NCI-H2029 treated with DMSO at 0.1 percent for 48 hours (cell line): Measurements from ENCODE around the gene IL6R.
"Not testable (repeated sequence)": the region's sequence is repeated elsewhere in the genome, so short reads cannot be mapped to it uniquely, and the experiment has no call there.

ENCODE experiments used
- DNase-seq: peaks from one replicate; lab custom pipeline; 2025; lab: John Stamatoyannopoulos, UW

IL6R gene

DNA sequence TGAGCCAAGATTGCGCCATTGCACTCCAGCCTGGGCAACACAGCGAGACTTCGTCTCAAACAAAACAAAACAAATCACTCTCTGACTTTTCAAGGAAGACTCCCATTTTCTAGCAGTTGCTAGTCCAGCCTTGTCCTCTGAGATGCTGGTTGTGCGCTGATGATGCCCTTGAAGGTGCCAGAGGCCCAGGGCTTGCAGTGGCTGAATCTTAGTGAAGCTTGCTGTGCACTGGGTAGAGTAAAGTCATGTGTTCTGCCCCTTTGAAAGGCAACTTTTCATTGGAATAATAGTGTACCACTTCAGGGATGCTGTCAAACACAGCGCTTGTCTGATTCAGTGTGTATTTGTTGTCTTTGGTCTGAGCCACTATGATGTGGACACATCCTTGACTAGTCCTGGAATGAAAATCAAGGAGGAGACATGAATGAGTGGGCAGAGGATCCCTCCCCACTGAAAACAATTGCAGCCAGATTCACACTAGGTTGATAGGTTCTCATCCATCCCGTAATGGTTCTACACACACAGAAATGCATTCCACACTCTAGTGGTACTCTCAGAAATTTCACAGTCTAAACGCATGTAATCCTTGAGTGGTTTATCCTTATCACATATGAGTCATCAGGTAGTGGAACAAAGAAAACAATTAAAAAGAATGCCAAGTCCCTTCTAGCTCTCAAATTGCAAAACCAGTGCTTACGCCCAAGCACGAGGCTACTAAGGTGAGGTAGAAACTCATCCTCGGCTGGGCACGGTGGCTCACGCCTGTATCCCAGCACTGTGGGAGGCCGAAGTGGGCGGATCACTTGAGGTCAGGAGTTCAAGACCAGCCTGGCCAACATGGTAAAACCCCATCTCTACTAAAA is 79.0 kb downstream of the IL6R start:
- peak; percentile 50 for DNase-seq

DNA sequence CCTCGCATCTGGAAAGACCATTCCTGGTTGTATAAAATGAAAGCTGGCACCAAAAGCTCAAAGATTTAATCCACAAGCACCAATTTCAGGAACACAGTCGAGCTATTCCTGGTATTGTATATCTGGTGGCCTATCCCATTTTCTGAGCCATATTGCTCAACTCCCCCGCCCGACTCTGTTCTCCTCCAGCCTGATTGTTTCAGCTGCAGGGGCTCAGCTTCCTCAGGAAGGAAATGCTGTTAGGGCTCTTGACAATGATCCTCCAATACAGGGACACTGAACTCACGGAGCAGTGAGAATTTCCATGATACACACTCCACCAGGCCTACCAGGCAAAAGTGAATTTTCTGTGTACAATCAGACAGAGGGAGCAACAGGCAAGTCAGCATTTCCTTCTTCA is 80.0 kb downstream of the IL6R start:
- no peak for DNase-seq

DNA sequence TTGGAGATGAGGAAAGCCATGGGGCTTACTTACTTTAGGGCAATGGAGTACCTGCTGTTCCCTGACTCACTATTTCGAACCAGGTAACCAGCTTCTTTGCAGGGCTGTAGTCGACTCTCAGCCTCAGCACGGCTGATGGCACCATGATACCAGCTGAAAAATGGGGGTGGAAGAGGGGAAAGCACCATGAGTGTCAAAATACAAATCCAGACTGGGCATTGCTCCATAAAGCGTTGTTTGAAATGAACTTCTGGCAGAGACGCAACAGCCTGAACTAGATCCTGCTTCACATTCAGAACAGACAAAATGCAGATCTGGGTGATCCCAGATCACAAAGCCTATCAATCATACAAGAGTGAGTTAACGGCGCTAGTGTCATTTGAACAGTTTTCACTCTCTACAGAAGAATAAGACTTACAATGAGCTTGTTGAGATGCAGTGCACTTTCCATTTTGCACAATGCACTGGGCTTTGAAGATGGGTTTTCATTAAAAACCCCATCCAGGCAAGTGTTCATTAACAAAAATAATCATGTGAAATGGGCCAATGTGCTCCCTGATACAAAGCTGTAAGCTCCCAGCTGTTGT is 80.9 kb downstream of the IL6R start:
- no peak for DNase-seq

DNA sequence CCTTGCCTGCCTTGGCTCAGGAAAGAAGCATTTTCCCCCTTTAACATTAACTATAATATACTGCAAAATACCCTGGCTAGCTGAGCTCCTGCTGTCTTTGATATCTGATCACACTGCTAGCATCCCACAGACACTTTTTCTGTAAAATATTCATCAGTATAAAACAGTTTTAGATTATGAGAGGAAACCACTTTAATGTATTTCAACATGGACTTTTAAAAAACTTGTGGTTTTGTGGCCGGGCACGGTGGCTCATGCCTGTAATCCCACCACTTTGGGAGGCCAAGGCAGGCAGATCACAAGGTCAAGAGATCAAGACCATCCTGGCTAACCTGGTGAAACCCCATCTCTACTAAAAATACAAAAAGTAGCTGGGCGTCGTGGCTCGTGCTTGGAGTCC is 81.6 kb downstream of the IL6R start:
- DNase-seq = not testable (repeated sequence)

DNA sequence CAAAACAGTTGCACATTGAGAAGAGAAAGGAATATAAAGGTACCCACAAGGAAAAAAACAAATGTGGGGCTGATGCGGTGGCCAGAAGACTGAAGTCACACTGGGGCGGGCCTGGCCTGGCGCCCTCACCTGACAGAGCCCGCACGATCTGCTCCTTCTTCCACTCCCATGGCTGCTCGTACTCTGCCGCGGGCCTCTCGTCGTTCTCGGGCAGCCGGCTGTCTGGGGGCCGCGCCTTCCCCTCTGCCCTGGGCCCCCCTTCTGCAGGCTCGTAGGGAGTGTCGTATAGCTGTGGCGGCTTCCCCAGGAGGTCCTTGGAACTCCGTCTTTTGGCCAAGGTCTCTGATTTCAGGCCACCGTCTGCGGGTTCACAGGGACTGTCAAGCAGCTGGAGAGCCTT is 83.8 kb downstream of the IL6R start:
- DNase-seq = no peak

DNA sequence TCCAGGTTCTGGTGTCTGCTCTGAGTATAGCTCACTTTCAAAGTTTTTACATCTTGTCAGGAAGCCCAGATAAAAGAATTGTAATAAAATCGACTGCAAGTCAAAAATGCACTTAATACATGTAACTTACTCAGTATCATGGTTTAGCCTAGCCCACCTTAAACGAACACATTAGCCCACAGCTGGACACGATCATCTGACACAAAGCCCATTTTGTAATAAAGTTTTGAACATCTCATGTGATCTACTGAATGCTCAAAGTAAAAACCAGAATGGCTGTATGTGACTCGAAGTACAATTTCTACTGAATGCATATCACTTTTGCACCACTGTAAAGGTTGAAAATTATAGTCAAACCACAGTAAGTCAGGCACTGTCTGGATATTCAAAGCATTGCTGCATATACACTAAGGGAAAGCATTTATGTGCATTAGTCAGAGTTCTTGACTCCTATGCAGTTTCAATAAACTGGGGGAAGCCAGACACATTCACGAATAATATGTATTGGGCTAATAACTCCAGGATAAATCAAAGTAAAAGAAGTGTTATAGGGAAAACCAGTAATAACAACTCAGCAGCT is 84.6 kb downstream of the IL6R start:
- no peak for DNase-seq

DNA sequence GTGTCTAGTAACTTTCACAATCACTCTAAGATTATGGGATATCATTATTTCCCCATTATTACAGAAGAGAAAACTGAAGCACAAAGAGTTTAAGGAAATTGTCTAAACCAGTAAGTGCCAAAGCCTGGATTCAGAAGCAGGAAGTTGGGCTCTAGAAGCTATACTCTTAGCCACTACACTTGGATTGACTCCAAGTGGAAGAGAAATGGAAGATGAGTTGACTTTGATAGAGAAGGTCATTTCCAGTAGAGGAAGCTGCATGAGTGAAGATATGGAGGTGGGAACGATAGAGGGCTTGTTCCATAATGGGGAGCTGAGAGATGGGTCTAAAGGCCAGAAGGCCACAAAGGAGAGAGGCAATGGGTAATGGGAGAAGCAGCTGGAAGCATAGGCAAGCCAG is 85.2 kb downstream of the IL6R start:
- no peak for DNase-seq

DNA sequence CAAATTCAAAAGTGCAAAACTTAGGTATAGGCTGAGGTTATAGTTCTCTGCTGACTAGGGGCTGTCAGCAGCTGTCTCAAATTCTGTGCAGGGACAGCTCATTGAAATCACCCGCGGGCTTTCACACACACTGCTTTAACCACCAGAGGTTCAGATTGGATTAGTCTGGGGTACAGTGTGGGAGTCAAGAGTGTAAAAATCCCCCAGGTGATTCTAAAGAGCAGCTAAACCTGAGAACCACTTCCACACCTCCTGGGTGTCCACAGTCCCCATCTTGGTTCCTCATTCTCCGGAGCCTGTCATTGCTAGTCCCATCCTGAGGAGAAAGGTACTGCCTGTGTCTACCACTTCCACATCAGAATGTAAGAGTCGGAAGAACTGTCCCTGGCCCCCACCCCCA is 87.0 kb downstream of the IL6R start:
- DNase-seq = no peak

DNA sequence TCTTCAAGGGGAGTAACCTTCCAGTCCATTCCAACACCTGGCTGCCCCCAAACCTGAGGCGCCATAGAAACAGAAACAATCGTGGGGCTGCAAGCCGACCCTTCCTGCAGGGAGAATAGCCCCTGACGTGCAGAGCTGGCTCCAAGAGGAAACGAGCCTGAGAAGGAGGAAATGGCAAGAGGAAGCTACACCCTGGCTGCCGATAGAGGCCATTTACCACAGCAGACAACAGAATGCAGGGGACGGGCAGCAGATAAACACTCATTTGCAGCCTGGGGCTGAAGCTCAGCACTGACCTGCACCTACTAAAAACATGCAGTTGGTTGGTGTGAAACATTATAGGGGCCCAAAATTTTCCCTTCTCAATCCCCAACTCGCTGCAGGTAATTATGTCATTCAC is 88.1 kb downstream of the IL6R start:
- no peak for DNase-seq

DNA sequence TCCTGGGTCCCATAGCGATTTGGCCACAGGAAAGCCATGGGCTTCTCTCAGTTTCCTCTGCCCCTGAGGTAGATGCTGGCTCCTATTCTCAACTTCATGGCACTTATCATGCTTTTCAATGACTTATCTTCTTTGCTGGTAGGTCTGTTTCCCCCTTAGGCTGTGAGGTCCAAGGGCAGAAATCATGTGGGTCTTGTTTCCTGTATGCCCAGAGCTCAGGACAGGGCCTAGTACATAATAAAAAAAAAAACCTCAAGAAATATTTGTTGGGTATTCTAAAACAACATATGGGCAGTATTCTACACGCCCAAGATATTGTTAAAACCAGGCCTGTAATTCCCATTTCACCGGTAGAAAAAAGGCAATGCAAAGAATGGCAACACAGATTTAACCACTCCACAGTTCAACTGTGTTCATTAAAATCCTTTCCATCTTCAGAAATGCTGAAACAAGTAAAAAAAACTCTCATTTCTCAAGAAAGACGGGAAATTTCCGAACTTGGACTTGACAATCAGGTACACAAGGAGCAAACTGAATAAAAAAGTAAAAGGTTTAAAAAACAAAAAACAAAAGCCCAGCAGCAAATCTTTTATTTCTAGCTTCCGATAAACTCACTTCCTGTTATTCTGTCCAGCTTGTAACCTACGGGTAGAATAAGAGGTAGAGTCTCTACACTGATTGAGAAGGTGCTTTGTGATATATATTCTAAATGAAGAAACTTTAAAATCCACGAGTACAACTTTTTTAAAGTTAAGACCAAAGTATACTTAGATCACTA is 90.5 kb downstream of the IL6R start:
- no peak for DNase-seq

DNA sequence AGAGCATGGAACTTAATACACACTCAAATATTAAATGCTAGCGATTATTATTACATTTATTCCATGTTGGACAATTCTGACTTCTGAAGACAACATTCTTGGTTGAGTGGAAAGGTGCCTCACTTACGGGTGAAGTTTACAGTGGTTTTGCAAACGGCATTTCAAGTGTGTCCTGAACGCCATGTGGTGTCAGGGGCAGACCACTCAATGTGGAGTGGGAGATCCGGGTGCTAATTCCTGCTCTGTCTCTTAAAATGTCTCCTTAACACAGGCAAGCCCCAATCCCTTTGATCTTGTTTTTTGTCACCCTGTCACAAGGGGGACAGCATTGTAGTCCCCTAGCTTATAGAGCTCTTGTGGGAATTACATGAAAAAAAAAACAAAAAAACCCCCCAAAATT is 91.2 kb downstream of the IL6R start:
- no peak for DNase-seq

DNA sequence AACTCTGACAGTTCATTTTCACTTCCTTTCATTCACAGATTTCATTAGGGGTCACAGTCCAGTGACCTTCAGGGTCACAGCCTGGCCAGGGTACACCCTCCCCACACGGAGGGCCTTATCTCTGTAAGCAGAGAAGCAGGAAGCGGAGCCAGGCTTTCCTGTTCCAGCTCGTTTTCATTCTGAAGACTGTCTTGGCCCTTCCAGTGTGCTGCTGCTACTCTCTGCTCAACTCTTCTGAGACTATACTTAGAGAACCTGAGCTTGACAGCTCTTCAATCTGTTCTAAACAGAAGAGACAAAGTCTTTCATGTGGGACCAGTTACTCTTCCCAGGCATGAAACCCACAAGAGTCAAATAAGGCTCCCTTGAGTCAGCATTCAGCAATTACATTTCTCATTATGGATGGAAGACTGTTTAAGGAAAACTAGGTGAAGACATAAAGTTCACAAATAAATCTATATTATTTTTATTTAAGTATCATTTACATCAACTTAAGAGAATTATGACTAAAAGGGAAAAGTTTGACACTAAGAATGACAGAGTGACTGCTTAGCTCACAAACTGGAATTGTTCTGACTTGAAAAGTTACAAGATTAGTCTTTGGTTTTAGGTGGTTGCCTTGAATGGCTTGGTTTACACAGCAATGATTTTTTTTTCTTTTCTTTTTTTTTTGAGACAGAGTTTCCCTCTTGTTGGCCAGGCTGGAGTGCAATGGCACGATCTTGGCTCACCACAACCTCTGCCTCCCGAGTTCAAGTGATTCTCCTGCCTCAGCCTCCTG is 92.1 kb downstream of the IL6R start:
- DNase-seq = no peak

DNA sequence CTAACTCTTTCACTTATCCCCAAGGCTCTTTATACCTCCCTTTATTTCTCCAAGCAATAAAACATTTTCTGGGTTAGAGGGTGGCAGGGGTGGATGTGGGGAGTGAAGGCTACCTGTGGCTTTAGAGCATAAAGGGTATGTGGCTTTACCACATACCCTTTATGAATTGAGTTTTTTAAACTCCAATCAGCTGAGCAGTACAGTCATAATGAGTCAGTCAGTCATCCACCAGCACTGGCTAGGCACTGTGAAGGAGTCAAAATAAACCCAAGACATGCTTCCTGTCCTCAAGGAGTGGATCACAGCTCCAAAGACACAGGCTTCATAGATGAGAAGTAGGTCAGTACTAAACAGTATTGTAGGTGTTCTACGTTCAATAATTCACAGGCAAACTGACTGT is 94.3 kb downstream of the IL6R start:
- DNase-seq = no peak

DNA sequence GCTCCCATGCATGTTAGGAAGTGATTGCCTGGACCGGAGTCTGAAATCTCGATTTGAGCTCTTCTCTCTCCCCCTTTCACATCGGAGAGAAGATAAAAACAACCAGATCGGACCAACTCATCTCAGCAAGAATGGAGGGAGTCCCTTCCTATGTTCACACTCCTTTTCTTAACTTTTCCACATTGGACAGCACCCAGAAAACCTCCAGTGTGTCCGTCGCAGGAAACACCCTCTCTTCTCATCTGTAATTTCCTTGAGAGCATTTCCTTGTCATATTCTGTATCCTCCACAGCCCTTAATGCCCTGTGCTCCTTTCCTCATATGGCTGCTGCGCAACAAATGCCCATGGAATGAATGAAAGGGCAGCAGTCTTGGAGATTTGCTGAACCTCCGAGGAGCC is 95.4 kb downstream of the IL6R start:
- DNase-seq = no peak

DNA sequence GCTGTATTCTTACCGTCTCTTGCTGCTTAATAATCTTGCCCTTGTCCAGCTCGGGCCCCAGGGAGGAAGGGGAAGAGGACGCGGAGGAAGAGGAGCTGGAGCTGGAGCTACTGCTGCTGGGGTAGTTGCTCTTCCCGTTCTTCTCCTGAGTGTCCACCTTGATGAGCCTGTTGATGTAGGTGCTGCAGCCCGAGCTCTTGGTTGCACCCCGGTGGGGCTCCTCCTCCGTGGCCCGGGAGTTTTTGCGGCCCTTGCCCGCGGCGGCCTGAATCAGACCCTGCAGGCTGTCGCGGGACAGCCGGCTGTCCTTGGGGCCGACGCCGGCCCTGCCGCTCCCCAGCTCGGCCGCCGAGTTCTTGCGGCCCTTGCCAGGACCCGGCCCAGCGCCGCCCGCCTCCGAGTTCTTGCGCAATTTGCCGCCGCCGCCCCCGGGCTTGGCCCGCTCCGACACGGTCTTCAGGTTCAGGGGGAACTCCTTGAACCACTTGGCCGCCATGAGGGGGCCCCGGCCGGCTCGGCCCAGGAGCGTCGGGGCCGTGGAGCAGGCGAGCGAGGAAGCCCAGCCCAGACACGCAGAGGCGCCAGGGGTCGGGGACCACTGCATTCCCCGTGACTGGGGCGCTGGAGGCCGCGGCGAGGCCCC is 96.4 kb downstream of the IL6R start:
- no peak for DNase-seq

DNA sequence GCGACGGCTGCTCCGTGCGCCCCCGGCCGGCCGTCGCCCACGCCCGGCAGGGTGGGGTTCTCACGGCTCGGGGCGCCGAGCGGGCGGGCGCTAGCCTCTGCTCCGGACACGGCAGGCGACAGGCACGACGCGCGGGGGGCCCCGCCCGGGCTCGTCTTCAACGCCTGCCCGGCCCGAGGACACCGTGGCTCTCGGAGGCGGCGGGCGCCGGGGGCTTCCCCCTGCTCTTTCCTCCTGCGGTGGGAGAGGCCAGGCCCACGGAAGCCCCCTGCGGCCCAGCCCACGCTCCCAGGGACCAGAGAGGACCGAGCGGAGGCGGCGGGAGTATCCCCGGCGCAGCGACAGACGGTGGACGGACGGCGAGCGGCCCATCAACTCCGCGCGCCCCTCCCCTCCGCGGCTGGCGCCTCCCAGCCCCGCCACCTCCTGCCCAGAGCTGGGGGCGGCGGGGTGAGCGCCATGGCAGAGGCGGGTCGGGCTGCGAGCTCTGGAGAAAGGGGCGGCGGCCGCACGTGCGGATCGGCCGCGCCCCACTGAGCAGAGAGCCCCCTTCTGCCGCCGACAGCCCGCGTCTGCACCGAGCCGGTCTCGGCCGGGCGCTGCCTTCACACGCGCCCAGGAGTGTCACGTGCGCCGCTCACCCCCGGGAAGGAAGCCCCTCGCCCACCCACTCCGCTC is 97.1 kb downstream of the IL6R start, which contains the start of the genes SHE and TDRD10:
SHE (minus strand) TSS at position 347 of the 678 bp plus-strand sequence. CDS start 386 bp downstream, outside the sequence.
TDRD10 (plus strand) TSS at position 154 of the 678 bp plus-strand sequence. CDS start 4,685 bp downstream, outside the sequence.
- DNase-seq = no peak

DNA sequence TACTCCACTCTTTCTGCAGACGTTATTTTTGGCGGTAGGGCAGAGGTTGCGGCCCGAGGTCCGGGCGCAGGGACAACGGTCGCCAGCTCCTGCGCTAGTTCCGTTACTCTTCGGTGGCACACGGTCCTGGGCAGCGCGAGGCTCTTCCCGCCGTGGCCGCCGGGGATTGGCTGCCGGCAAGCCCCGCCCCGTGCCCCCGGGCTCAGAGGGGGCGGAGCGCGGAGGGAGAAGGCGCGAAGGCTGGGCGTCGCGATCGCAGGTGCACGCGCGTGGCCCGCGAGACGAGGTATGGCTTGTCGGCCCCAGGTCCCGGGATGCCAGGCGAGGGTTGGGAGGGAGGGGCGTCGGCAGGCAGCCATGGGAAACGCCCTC is 97.6 kb downstream of the IL6R start:
- no peak for DNase-seq

DNA sequence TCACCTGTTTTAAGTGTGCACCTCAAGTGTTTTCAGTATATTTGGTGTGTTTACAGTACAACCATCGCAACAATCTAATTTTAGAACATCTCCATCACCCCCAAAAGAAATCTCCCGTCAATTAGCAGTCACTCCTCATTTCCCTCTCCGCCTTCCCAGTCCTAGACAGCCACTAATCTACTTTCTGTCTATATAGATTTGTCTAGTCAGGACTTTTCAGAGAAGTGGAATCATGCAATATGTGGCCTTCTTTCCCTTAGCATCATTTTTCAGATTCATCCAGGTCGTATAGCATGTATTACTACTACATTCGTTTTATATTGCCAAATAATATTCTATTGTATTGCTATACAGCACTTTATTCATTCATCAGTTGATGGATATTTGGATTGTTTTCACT is 98.8 kb downstream of the IL6R start:
- DNase-seq = no peak

DNA sequence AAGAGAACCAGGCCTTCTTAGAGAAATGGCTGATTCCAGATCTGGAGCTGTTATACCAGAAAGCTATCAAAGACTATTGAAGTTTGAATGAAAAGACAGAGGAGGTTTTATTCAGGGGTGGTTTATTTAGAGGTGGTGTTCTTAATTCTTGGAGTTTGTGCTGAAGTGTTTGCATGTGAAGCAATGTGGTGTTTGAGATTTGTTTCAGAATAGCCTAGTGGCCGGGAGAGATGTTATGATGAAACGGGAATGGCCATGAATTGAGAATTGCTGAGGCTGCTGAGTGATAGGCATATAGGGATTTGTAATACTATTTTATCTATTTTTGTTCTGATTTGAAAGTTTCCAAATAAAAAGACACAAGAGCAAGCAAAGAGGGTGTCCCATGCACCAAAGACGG is 107.6 kb downstream of the IL6R start:
- no peak for DNase-seq

DNA sequence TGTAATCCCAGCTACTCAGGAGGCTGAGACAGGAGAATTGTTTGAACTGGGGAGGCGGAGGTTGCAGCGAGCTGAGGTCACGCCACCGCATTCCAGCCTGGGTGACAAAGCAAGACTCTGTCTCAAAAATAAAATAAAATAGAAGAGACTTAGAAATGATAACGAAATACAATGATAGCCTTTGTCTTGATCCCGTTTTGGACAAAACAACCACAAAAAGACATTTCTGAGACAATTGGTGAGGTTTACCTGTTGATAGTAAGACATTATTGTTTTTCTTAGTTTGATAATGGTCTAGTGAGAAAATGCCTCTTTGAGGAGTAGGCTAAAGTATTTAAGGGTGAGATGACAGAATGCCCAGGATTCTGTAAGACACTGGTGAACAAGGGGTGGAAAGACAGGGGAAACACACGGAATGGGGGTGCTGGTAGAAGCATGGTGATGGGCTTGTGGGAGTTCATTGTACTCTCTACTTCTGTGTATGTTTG is 109.0 kb downstream of the IL6R start:
- no peak for DNase-seq
